Measurements from ENCODE around the gene EXOC4.

DNA sequence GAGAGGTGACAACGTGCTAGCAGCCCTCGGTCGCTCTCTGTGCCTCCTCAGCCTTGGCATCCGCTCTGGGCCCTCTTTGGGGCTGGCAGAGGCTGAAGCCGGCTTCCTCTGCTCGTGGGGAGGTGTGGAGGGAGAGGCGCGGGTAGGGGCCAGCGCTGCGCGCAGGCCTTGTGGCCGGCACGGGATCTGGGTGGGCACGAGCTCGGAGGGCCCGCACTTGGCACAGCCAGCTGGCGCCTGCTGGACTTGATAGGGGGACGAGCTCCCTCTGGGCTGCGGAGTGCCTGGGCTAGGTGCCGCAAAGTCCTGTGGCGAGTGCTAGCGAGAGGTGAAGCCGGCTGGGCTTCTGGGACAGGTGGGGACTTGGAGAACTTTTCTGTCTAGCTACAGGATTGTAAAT, 170.7 kb downstream of the EXOC4 start:
- TF ChIP-seq, protein P1, sequence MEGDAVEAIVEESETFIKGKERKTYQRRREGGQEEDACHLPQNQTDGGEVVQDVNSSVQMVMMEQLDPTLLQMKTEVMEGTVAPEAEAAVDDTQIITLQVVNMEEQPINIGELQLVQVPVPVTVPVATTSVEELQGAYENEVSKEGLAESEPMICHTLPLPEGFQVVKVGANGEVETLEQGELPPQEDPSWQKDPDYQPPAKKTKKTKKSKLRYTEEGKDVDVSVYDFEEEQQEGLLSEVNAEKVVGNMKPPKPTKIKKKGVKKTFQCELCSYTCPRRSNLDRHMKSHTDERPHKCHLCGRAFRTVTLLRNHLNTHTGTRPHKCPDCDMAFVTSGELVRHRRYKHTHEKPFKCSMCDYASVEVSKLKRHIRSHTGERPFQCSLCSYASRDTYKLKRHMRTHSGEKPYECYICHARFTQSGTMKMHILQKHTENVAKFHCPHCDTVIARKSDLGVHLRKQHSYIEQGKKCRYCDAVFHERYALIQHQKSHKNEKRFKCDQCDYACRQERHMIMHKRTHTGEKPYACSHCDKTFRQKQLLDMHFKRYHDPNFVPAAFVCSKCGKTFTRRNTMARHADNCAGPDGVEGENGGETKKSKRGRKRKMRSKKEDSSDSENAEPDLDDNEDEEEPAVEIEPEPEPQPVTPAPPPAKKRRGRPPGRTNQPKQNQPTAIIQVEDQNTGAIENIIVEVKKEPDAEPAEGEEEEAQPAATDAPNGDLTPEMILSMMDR (conservative IDR thresholded peaks at IDR 0.05; ENCODE audit: low read length), result no peak
- TF ChIP-seq EZH2phosphoT487 (IDR thresholded peaks at IDR 0.05; ENCODE audit: borderline replicate concordance), result no peak
